Measurements from ENCODE around the gene CCNC.

CCNC gene

GRCh38 chr6:99613705-99614429, 45.4 kb upstream of the CCNC start (continued):
- TF ChIP-seq ZNF335 (tag by site-specific recombination; conservative IDR thresholded peaks at IDR 0.05) = peak; percentile 82
- TF ChIP-seq ZSCAN23 (tag by site-specific recombination; IDR thresholded peaks at IDR 0.05) = no peak
- TF ChIP-seq ZSCAN30 (tag by site-specific recombination; IDR thresholded peaks at IDR 0.05) = no peak
- no peak for TF ChIP-seq ZSCAN4 (tag by site-specific recombination; IDR thresholded peaks at IDR 0.05)
- no peak; the same call in 1 of the 2 replicates for TF ChIP-seq GLIS2 (tag by site-specific recombination; IDR thresholded peaks at IDR 0.05)
- no peak for TF ChIP-seq HOXA7 (CRISPR knock-in tag; IDR thresholded peaks at IDR 0.05; ENCODE audit: borderline replicate concordance)
- no peak for TF ChIP-seq TSHZ1 (tag by site-specific recombination; IDR thresholded peaks at IDR 0.05; ENCODE audit: borderline replicate concordance)

- ChIA-PET CTCF (interaction anchor here (0.6 to 1.2 kb wide), 5 partner anchors 20 to 135 kb away, joined by 3 to 5 read pairs (median 4); no protein-coding TSS in a partner anchor), POLR2A (interaction anchor here (1.5 to 2.4 kb wide), 4 partner anchors 10 to 46 kb away, joined by 3 to 30 read pairs (median 8); partner anchors contain the start of gene CCNC)
- Histone ChIP-seq H3K4me3 (ENCODE audit: low read depth, low read length) (peak overlapping the region; percentile 52), H3K27ac (ENCODE audit: extremely low read depth, low read depth, low read length) (peak overlapping the region; percentile 59; the same call in 1 of the 2 replicates), H3K36me3 (ENCODE audit: control insufficient read depth in 2 of 2, insufficient read depth in 1 of 2, low read length in 2 of 2) (no peaks in the 10 kb centered on the region), H3K4me1 (ENCODE audit: control insufficient read depth, insufficient read depth, low read length) (0 out of 2 replicates have a peak, but pooled peaks cover 10% of the 10 kb centered on the region), H3K9me3 (ENCODE audit: control insufficient read depth, insufficient read depth, low read depth, low read length) (no peaks in the 10 kb centered on the region)
- TF ChIP-seq RBAK (tag by site-specific recombination; IDR thresholded peaks at IDR 0.05) (no peak), ZNF596 (tag by site-specific recombination; IDR thresholded peaks at IDR 0.05) (no peak), HOXC10 (CRISPR knock-in tag; IDR thresholded peaks at IDR 0.05) (0 out of 2 replicates have a peak, but pooled peaks have one; percentile 48), ZNF121 (tag by site-specific recombination; IDR thresholded peaks at IDR 0.05) (no peak), MZF1 (tag by site-specific recombination; IDR thresholded peaks at IDR 0.05; ENCODE audit: borderline replicate concordance) (no peak), GLI2 (tag by site-specific recombination; IDR thresholded peaks at IDR 0.05; ENCODE audit: borderline replicate concordance, low read depth) (no peak), OSR2 (tag by site-specific recombination; IDR thresholded peaks at IDR 0.05) (no peak), ZNF335 (tag by site-specific recombination; conservative IDR thresholded peaks at IDR 0.05) (no peak), ZNF561 (tag by site-specific recombination; IDR thresholded peaks at IDR 0.05; ENCODE audit: borderline replicate concordance) (no peak), ZNF510 (tag by site-specific recombination; IDR thresholded peaks at IDR 0.05; ENCODE audit: insufficient replicate concordance) (no peak), ZBTB20 (tag by site-specific recombination; IDR thresholded peaks at IDR 0.05) (no peak; the same call in 1 of the 2 replicates), ZNF530 (tag by site-specific recombination; IDR thresholded peaks at IDR 0.05; ENCODE audit: low read depth) (no peak), KLF10 (tag by site-specific recombination; IDR thresholded peaks at IDR 0.05) (no peak), ZNF658 (tag by site-specific recombination; IDR thresholded peaks at IDR 0.05) (no peak), ZNF280D (tag by site-specific recombination; IDR thresholded peaks at IDR 0.05) (no peak), ZSCAN16 (tag by site-specific recombination; IDR thresholded peaks at IDR 0.05) (no peak), TRIM28 (IDR thresholded peaks at IDR 0.05; ENCODE audit: borderline replicate concordance, low read length) (no peak), ZNF555 (tag by site-specific recombination; conservative IDR thresholded peaks at IDR 0.05) (no peak), ZNF521 (tag by site-specific recombination; IDR thresholded peaks at IDR 0.05) (no peak), GLIS1 (tag by site-specific recombination; IDR thresholded peaks at IDR 0.05) (no peak), ZFP37 (tag by site-specific recombination; IDR thresholded peaks at IDR 0.05) (no peak), ZNF280C (tag by site-specific recombination; IDR thresholded peaks at IDR 0.05) (no peak)
Observed at GRCh38 chr6:99613409-99613704, 44.9 kb upstream of the CCNC start.

Measured in HEK293 (cell line).